ENCODE results near the gene PKDCC. TPM values are rescaled to one million over a fixed set of nuclear protein-coding genes. Genes with fewer than 3 reads are reported as not detected.

Gene PKDCC
- total and polyA plus RNA-seq, 10 of the 15 experiments (the other 5 are each of a cell fraction or from before 2014, with no cell fraction given), result 0.13 to 10.2 (median 2.3) TPM

DNA sequence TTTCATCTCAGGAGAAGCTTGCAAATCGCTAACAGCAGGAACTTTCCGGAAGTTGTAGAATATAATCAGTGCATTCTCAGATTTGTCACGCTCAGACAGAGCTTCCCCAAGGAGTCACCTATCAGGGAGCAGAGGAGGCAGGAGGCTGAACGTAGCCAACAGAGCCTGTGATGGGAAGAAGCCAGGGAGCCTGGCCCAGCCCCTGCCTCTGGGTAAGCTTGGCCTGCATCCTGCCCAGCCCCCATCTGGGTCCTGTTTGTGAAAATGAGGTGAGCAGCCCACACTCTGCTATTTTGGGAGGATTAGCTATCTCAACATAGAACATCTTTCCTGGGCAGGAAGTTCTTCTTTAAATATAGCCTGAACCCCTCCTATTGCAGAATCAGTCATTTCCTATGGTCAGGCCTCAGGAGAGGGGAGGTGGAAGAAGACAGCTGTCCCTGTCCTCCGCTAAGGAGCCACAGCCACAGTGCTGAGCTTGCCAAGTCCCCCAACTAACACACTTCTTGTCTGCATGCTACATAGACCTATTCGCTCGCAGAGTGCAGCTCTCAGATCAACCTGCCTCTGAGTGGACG lies 19.2 kb upstream of the PKDCC start (continued):
- no peak for TF ChIP-seq ZNF217 (IDR thresholded peaks at IDR 0.05)
- 0 out of 2 replicates have a peak, but pooled peaks have one; percentile 49 for TF ChIP-seq CBX5 (IDR thresholded peaks at IDR 0.05; ENCODE audit: low read depth)
- no peak for TF ChIP-seq MXI1 (IDR thresholded peaks at IDR 0.05; ENCODE audit: low read depth, low read length)
- TF ChIP-seq, protein P1, sequence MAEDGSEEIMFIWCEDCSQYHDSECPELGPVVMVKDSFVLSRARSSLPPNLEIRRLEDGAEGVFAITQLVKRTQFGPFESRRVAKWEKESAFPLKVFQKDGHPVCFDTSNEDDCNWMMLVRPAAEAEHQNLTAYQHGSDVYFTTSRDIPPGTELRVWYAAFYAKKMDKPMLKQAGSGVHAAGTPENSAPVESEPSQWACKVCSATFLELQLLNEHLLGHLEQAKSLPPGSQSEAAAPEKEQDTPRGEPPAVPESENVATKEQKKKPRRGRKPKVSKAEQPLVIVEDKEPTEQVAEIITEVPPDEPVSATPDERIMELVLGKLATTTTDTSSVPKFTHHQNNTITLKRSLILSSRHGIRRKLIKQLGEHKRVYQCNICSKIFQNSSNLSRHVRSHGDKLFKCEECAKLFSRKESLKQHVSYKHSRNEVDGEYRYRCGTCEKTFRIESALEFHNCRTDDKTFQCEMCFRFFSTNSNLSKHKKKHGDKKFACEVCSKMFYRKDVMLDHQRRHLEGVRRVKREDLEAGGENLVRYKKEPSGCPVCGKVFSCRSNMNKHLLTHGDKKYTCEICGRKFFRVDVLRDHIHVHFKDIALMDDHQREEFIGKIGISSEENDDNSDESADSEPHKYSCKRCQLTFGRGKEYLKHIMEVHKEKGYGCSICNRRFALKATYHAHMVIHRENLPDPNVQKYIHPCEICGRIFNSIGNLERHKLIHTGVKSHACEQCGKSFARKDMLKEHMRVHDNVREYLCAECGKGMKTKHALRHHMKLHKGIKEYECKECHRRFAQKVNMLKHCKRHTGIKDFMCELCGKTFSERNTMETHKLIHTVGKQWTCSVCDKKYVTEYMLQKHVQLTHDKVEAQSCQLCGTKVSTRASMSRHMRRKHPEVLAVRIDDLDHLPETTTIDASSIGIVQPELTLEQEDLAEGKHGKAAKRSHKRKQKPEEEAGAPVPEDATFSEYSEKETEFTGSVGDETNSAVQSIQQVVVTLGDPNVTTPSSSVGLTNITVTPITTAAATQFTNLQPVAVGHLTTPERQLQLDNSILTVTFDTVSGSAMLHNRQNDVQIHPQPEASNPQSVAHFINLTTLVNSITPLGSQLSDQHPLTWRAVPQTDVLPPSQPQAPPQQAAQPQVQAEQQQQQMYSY (CRISPR knock-in tag; IDR thresholded peaks at IDR 0.05), result no peak
- TF ChIP-seq TCF12 (IDR thresholded peaks at IDR 0.05; ENCODE audit: low read depth, low read length), result no peak
- no peak for TF ChIP-seq MYB (IDR thresholded peaks at IDR 0.05; ENCODE audit: borderline replicate concordance, low read depth, low read length)
- no peak for TF ChIP-seq YY1 (IDR thresholded peaks at IDR 0.05; ENCODE audit: low read depth, low read length)
- no peak for TF ChIP-seq SMC3 (IDR thresholded peaks at IDR 0.05; ENCODE audit: borderline replicate concordance, low read length)
- no peak for TF ChIP-seq ESRRA (IDR thresholded peaks at IDR 0.05; ENCODE audit: low read length)
- no peak for TF ChIP-seq CBX3 (IDR thresholded peaks at IDR 0.05; ENCODE audit: borderline replicate concordance, low read depth)
- TF ChIP-seq CHD1 (IDR thresholded peaks at IDR 0.05; ENCODE audit: low read depth, low read length), result no peak
- no peak for TF ChIP-seq PAX8 (IDR thresholded peaks at IDR 0.05)
- TF ChIP-seq LARP7 (IDR thresholded peaks at IDR 0.05), result no peak
- TF ChIP-seq POU2F2 (IDR thresholded peaks at IDR 0.05; ENCODE audit: borderline replicate concordance, low read depth, low read length), result no peak
- TF ChIP-seq FOXM1 (IDR thresholded peaks at IDR 0.05; ENCODE audit: low read depth, low read length), result peak; percentile 95
- TF ChIP-seq ZNF207 (IDR thresholded peaks at IDR 0.05; ENCODE audit: borderline replicate concordance), result no peak
- TF ChIP-seq BMI1 (IDR thresholded peaks at IDR 0.05; ENCODE audit: borderline replicate concordance), result no peak
- no peak for TF ChIP-seq ZNF592 (IDR thresholded peaks at IDR 0.05)
- no peak for TF ChIP-seq SMAD1 (IDR thresholded peaks at IDR 0.05; ENCODE audit: low read depth, partially characterized antibody)
- TF ChIP-seq WRNIP1 (IDR thresholded peaks at IDR 0.05; ENCODE audit: borderline replicate concordance, low read depth, low read length), result no peak
- TF ChIP-seq CHD2 (IDR thresholded peaks at IDR 0.05; ENCODE audit: borderline replicate concordance, low read depth, low read length), result no peak
- TF ChIP-seq, protein P2, sequence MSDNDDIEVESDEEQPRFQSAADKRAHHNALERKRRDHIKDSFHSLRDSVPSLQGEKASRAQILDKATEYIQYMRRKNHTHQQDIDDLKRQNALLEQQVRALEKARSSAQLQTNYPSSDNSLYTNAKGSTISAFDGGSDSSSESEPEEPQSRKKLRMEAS (IDR thresholded peaks at IDR 0.05; ENCODE audit: low read depth, low read length), result no peak
- TF ChIP-seq BRCA1 (IDR thresholded peaks at IDR 0.05; ENCODE audit: low read depth, low read length), result no peak
- TF ChIP-seq SIX5 (IDR thresholded peaks at IDR 0.05; ENCODE audit: low read depth, low read length, severe bottlenecking), result no peak
- TF ChIP-seq GATAD2B (conservative IDR thresholded peaks at IDR 0.05; ENCODE audit: low read depth), result no peak
- no peak for TF ChIP-seq CHD4 (IDR thresholded peaks at IDR 0.05)
